Measurements from ENCODE around the gene MAD1L1. TPM values are rescaled to one million over a fixed set of nuclear protein-coding genes. Genes with fewer than 3 reads are reported as not detected.

Gene MAD1L1
- total and polyA plus RNA-seq, 2 donors (not counting 1 experiment from before 2014, with no cell fraction given): 9.8 to 29.4 TPM

- no peak overlapping the region for H3K9ac ChIP-seq (ENCODE audit: insufficient read depth, low read length)
- no peak overlapping the region for H3K27ac ChIP-seq (ENCODE audit: insufficient read depth, low read length)
- DNase-seq (ENCODE audit: low read depth in 2 of 2): no peak
- no peaks in the 10 kb centered on the region for H3K9me3 ChIP-seq (ENCODE audit: control insufficient read depth, insufficient read depth, low read depth, low read length)
- H3K4me1 ChIP-seq (ENCODE audit: control insufficient read depth, extremely low read depth, insufficient read depth, low read length): no peaks in the 10 kb centered on the region
- H4K20me1 ChIP-seq (ENCODE audit: control insufficient read depth, extremely low read depth, insufficient read depth, low read length): no peaks in the 10 kb centered on the region
- no peak overlapping the region for H2AFZ ChIP-seq (ENCODE audit: low read length)
- no peak overlapping the region for H3K4me3 ChIP-seq (replicated peaks in 1 of 4; ENCODE audit: control extremely low read depth in 1 of 4, insufficient read depth in 1 of 4, low read depth in 3 of 4, low read length in 4 of 4)
- H3K79me2 ChIP-seq (ENCODE audit: control insufficient read depth, insufficient read depth, low read length): no peaks in the 10 kb centered on the region
- no peaks in the 10 kb centered on the region for H3K27me3 ChIP-seq (ENCODE audit: control insufficient read depth, insufficient read depth, low read length)
- peaks cover 1% of the 10 kb centered on the region for H3K36me3 ChIP-seq (ENCODE audit: control insufficient read depth, insufficient read depth, low read length)
- H3K4me2 ChIP-seq (ENCODE audit: extremely low read depth, insufficient read depth, low read length): no peak overlapping the region
- TF ChIP-seq CTCF (conservative IDR thresholded peaks at IDR 0.05 in 1 of 2, IDR thresholded peaks at IDR 0.05 in 1 of 2; ENCODE audit: low read depth in 1 of 2, low read length in 2 of 2) (no peak), EZH2 (IDR thresholded peaks at IDR 0.05; ENCODE audit: low read length, missing control alignments) (no peak)
Observed at GRCh38 chr7:1999278-1999984, 233.3 kb downstream of the MAD1L1 start.

- no peaks in the 10 kb centered on the region for H3K79me2 ChIP-seq (ENCODE audit: control insufficient read depth, insufficient read depth, low read length)
- DNase-seq (ENCODE audit: low read depth in 2 of 2): no peak
- no peaks in the 10 kb centered on the region for H3K27me3 ChIP-seq (ENCODE audit: control insufficient read depth, insufficient read depth, low read length)
- H2AFZ ChIP-seq (ENCODE audit: low read length): no peak overlapping the region
- no peak overlapping the region for H3K9ac ChIP-seq (ENCODE audit: insufficient read depth, low read length)
- H3K9me3 ChIP-seq (ENCODE audit: control insufficient read depth, insufficient read depth, low read depth, low read length): no peaks in the 10 kb centered on the region
- H3K4me3 ChIP-seq (replicated peaks in 1 of 4; ENCODE audit: control extremely low read depth in 1 of 4, insufficient read depth in 1 of 4, low read depth in 3 of 4, low read length in 4 of 4): no peak overlapping the region
- no peaks in the 10 kb centered on the region for H4K20me1 ChIP-seq (ENCODE audit: control insufficient read depth, extremely low read depth, insufficient read depth, low read length)
- H3K36me3 ChIP-seq (ENCODE audit: control insufficient read depth, insufficient read depth, low read length): peaks cover 1% of the 10 kb centered on the region
- H3K4me2 ChIP-seq (ENCODE audit: extremely low read depth, insufficient read depth, low read length): no peak overlapping the region
- H3K27ac ChIP-seq (ENCODE audit: insufficient read depth, low read length): no peak overlapping the region
- H3K4me1 ChIP-seq (ENCODE audit: control insufficient read depth, extremely low read depth, insufficient read depth, low read length): no peaks in the 10 kb centered on the region
- no peak for TF ChIP-seq CTCF (conservative IDR thresholded peaks at IDR 0.05 in 1 of 2, IDR thresholded peaks at IDR 0.05 in 1 of 2; ENCODE audit: low read depth in 1 of 2, low read length in 2 of 2)
- no peak for TF ChIP-seq EZH2 (IDR thresholded peaks at IDR 0.05; ENCODE audit: low read length, missing control alignments)
Observed at GRCh38 chr7:1998146-1998545, 234.6 kb downstream of the MAD1L1 start.

GRCh38 chr7:1997537-1998076, 235.1 kb downstream of the MAD1L1 start:
- no peaks in the 10 kb centered on the region for H3K4me1 ChIP-seq (ENCODE audit: control insufficient read depth, extremely low read depth, insufficient read depth, low read length)
- H3K4me2 ChIP-seq (ENCODE audit: extremely low read depth, insufficient read depth, low read length): no peak overlapping the region
- no peak overlapping the region for H3K9ac ChIP-seq (ENCODE audit: insufficient read depth, low read length)
- no peak overlapping the region for H3K27ac ChIP-seq (ENCODE audit: insufficient read depth, low read length)
- peaks cover 1% of the 10 kb centered on the region for H3K36me3 ChIP-seq (ENCODE audit: control insufficient read depth, insufficient read depth, low read length)
- H2AFZ ChIP-seq (ENCODE audit: low read length): no peak overlapping the region
- no peaks in the 10 kb centered on the region for H3K9me3 ChIP-seq (ENCODE audit: control insufficient read depth, insufficient read depth, low read depth, low read length)
- no peaks in the 10 kb centered on the region for H3K79me2 ChIP-seq (ENCODE audit: control insufficient read depth, insufficient read depth, low read length)
- no peaks in the 10 kb centered on the region for H4K20me1 ChIP-seq (ENCODE audit: control insufficient read depth, extremely low read depth, insufficient read depth, low read length)
- no peak overlapping the region for H3K4me3 ChIP-seq (replicated peaks in 1 of 4; ENCODE audit: control extremely low read depth in 1 of 4, insufficient read depth in 1 of 4, low read depth in 3 of 4, low read length in 4 of 4)
- no peak for DNase-seq (ENCODE audit: low read depth in 2 of 2)
- no peak for TF ChIP-seq EZH2 (IDR thresholded peaks at IDR 0.05; ENCODE audit: low read length, missing control alignments)
- no peak for TF ChIP-seq CTCF (conservative IDR thresholded peaks at IDR 0.05 in 1 of 2, IDR thresholded peaks at IDR 0.05 in 1 of 2; ENCODE audit: low read depth in 1 of 2, low read length in 2 of 2)
- H3K27me3 ChIP-seq (ENCODE audit: control insufficient read depth, insufficient read depth, low read length): no peaks in the 10 kb centered on the region

All from fibroblast of lung (primary cell).